Midbrain (tissue), 1 donor: ENCODE data around the gene ZNF30.
"Not testable (repeated sequence)": the region's sequence is repeated elsewhere in the genome, so short reads cannot be mapped to it uniquely, and the experiment has no call there.

Source experiments
- DNase-seq: peaks from one replicate; lab custom pipeline; 2025; lab: John Stamatoyannopoulos, UW

The ZNF30 gene

DNA sequence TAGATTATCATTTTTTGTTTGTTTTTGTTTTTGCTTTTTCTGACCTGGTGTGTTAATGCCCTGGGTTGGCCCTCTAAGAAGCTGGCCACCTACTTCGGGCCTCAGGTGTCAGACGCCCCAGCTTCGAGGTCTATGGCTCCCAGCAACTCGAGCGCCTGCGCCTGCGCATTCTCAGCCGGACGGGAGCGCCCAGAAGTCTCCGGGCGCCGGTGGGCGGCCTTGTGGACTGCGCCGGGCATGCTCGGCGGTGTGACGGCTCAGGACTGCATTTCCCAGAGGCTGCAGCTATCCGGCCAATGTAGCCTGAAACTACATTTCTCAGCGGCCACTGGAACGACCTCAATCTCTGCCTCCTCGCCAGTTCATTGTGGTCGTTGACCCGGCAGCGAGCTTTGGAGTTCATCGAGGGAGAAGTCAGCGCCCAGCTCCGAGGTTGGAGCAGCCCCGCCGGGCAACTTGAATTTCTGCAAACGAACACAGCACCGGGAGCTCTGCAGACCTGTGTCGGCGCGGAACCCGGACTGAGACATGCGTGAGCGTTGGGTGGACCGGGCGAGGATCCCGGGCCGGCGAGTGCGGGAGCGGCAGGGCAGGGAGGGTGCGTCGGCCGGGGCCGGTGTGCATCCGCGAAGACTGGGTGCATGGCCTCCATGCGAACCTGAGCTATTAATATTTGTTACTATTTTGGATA is at the start of gene ZNF30:
ZNF30 (plus strand) TSS at position 219 of the 691 bp plus-strand sequence. CDS start 3,045 bp downstream, outside the sequence.
- DNase-seq, result peak; percentile 94

DNA sequence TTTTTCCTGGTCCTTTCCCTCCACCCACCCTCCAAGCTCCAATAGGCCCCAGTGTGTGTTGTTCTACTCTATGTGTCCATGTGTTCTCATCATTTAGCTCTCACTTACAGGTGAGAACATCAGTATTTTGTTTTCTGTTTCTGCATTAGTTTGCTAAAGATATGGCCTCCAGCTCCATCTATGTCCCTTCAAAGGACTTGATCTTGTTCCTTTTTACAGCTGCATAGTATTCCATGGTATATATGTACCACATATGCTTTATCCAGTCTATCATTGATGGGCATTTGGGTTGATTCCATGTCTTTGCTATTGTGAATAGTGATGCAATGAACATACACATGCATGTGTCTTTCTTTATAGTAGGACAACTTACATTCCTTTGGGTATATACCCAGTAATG is 47.1 kb upstream of the ZNF30 start:
- no peak for DNase-seq

DNA sequence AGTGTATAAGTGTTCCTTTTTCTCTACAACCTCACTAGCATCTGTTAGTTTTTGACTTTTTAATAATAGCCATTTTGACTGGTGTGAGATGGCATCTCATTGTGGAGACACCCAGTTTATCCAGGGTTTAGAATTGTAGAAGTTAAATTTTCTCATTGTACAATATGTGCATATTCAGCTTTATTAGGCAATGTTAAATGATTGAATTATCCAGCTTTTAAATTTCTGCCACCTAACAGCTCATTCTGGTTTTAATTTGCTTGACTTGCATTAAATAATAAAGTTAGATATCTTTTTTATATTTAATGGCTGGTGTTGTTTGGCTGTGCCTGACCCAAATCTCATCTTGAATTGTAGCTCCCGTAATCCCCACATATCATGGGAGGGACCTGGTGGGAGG is 46.7 kb upstream of the ZNF30 start:
- no peak for DNase-seq

DNA sequence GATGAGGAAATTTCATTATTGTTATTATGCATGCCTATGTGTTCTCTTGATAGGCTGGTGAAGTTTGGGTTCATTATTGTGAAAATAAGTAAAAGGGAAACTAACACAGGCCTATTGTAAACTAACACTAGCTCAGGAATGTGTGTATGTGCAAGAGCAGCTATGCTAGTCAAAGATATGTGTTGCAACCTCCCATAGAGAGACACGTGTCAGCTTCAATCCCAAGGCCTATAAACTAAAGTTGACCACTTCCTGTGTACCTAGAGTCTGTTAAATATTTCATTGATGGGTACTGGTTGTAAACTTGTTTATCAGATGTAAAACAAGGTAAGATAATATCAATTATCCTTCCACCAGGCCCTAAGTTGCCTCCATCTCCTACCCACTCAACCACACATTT is 44.7 kb upstream of the ZNF30 start:
- no peak for DNase-seq

DNA sequence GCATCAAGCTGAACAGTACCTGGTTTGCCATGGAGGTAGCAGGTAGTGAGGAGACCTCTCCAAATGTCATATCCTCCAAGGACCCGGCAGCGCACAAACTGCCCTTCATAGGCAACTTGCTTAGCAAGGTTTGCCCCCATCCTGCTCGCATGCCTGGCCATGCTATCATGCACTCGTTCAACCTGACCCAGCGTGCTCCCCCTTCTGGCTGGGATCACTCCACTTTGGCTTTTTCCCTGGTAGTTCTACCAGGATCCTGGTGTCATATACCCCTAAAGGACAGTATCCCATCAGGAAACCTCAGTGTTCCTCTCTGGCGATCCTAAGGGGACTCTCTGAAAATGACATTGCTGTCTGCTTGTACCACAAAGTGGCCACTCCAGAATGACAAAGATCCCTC is 38.6 kb upstream of the ZNF30 start:
- no peak for DNase-seq

DNA sequence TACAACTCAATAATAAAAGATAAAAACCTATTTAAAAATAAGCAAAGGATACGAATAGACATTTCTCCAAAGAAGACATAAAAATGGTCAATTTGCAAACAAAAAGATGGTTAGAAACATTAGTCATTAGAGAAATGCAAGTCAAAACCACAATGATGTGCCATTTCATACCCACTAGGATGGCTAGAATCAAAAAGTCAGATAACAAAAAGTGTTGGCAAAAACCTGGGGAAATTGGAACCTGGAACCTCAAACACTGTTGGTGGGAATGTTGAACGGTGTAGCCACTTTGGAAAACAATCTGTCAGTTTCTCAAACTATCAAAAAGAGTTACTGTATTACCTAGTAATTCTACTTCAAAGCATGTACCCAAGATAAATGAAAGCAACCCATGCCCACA is 26.5 kb upstream of the ZNF30 start:
- DNase-seq, result no peak

DNA sequence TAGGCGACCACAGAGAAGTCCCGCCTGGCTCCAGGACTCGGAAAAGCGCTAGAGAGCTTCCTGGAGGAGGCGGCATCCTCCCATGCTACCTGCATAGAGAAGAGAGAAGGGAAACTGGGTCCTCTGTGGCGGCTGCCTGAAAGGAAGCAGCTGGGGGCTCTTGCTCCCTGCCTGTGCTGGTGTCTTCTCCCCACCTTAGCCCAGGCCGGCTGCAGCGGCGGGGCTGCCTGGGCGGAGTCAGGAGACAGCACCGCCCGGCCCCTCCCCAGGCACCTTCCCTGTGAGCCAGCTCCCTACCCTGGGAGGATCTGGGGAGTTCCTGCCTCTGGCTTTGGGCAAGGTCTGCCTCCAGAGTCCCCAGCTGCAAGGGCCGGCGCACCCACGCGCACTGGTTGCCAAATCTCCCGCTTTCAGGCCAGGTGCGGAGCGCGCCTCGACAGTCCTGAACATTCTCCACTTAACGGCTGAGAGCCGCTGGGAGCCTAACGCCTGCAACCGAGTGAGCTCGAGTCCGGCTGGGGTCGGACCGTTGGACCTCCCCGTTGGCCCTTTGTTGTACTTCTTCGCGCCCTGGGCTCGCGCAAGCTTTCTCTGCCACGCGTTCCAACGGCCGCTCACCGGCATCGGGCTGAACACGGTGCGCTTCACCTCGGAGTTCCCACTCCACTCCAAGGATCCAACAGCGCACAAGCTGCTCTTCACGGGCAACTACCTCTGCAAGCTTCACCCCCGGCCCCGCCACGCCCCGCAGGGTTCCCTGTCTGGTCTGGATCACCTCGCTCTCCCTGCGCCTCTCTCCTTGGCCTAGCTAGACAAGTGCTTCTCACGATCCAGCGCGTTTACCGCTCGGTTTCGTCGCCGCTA is 21.8 kb upstream of the ZNF30 start:
- DNase-seq, result no peak

DNA sequence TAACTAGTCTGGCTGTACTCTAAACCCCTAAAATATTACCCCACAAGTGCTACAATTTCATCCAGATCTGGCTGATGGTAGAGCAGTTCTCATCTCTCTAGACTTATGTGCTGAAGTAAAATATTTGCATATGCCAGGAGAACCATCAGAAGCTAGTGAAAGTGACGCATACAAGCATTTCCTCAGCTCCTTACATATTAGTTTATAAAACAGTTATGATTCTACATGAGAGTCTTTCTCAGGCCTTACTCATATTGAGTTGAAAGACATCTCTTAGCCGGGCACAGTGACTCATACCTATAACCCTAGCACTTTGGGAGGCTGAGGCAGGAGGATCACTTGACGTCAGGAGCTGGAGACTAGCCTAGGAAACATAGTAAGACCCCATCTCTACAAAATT is 15.9 kb upstream of the ZNF30 start:
- DNase-seq, result no peak

DNA sequence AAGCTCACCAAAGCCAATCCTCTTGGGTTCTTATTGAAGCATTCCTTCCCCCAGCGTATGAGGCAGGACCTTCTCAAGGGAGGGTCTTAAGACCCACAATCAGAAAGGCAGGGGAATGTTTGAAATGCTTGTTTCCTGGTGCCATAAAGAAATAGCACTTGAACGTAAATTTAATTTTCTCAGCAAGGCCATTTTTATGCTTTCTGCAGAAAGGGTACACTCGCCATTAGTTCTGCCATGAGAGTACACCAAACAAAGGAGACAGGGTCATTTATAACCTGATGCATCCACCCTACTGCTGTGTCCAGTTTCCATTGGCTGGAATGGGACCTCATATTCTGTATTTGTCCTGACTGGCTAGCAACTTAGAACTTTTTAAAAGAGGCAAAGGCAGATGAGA is 9.6 kb upstream of the ZNF30 start:
- DNase-seq, result not testable (repeated sequence)

DNA sequence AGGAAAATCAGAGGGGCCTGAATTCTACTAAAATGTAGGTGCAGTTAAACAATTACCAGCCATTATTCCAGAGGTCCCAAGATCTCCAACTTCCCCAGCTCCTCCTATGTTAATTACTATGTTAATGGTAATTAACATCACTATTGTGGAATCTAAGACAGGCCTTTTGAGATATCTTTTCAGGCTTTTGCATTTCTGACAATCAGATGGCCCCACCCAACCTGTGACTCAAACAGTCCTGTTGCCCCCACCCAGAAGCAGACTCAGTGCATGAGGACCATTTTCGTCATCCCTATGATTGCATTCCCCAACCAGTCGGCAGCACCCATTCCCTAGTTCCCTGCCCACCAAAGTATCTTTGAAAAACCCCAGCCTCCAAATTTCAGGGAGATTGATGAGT is 8.5 kb upstream of the ZNF30 start:
- DNase-seq, result no peak

DNA sequence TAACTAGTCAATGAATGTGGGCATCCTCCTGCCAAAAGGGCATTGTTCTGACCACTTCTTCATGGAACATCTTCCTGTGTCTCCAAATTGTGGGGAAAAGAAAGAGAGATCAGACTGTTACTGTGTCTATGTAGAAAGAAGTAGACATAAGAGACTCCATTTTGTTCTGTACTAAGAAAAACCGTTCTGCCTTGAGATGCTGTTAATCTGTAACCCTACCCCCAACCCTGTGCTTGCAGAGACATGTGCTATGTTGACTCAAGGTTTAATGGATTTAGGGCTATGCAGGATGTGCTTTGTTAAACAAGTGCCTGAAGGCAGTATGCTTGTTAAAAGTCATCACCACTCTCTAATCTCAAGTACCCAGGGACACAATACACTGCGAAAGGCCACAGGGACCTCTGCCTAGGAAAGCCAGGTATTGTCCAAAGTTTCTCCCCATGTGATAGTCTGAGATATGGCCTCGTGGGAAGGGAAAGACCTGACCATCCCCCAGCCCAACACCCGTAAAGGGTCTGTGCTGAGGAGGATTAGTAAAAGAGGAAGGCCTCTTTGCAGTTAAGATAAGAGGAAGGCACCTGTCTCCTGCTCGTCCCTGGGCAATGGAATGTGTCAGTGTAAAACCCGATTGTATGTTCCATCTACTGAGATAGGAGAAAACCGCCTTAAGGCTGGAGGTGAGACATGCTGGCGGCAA is 6.5 kb upstream of the ZNF30 start:
- not testable (repeated sequence) for DNase-seq

DNA sequence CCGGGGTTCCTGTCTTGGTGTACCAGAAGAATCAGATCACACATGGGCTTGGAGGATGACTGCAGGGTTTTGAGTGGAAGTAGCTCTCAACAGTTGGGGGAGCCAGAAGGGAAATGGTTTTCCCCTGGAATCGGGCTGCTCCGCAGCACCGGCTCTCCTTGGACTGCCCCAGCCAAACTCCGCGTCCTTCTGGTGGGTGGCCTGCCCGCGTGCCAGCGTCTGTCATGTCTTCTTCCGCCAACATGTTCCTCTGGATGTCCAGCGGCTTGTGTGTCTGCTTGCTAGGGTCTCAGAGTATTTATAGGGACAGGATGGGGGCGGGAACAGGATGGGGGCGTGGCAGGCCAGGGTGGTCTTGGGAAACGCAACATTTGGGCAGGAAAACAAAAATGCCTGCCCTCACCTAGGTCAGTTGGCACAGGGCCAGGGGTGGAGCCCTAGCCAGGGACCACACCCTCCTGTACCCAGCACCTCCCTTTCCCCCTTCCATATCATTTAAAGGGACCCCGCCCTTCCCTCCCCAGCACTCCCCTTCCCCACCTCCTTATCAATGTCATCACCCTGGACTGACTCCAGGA is 1.3 kb upstream of the ZNF30 start:
- no peak for DNase-seq

DNA sequence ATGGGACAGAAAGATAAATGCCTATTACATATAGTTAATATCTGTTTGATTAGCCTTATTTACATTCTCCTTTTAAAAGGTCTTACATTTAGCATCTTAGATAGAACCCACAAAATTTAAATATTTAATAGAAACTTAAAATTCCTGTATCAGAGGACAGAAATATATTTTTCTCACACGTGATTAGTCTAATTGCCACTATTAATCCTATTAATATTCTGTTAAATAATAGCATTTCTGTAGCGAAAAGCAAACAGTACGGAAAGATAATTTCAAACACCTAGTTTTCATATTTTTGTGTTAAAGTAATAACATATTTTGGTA is 380 bp upstream of the ZNF30 start:
- no peak for DNase-seq

DNA sequence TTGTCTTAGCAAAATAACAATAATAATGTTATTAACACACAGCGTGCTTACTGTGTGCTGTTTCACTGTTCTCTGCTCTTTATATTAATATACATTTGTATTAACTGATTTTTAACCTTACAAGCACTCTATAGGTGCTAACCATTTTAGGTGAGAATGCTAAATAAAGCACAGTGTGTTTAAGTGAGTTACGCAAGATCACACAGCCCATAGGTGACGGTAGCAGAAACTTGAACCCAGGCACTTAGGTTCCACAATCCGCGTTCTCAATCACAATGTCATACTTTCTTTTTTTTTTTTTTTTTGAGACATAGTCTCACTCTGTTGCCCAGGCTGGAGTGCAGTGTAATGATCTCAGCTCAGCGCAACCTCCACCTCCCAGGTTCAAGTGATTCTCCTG is 5.8 kb downstream of the ZNF30 start:
- DNase-seq, result no peak

DNA sequence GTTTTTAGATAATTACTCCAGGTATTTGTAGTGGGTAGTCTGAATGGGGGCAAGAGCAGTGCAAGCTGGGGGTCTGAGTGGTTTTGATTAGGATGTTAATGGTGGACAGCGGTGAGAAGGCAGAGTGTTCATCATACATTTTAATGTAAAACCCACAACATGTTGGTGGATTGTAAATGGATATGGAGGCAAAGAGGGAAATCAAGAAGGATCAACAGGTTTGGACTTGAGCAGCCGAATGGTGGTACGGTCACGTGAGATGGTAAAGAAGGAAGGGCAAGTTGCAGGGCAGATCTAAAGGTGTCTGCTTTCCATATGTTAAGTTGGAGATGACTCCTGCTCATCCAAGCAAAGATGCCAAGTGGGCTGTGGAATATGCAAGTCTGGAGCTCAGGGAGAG is 9.5 kb downstream of the ZNF30 start:
- DNase-seq, result no peak

DNA sequence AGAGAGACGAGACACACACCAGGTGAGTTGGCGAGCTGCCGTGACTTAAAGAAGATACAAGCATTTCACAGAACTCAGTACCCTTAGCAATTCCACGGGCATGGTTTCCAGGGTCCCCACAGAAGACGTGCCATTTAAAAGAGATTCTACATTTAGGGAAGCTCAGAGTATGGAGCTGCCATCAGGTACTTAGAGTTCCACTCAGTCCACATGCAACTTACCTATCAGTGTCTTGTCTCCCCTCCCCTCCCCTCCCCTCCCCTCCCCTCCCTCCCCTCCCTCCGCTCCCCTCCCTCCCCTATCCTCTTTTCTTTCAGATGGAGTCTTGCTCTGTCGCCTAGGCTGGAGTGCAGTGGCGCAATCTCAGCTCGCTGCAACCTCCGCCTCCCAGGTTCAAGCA is 12.2 kb downstream of the ZNF30 start:
- DNase-seq, result no peak

DNA sequence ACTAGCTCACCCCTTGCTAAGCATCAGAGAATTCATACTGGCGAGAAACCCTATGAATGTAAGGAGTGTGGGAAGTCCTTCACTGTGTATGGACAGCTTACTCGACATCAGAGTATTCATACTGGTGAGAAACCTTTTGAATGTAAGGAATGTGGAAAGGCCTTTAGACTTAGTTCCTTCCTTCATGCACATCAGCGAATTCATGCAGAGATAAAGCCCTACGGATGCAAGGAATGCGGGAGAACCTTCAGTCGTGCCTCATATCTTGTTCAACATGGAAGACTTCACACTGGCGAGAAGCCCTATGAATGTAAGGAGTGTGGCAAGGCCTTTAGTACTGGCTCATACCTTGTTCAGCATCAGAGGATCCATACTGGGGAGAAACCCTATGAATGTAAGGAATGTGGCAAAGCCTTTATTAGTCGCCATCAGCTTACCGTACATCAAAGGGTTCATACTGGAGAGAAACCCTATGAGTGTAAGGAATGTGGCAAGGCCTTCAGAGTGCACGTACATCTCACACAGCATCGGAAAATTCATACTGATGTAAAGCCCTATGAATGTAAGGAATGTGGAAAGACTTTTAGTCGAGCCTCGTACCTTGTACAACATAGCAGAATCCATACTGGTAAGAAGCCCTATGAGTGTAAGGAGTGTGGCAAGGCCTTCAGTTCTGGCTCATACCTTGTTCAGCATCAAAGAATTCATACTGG is 17.3 kb downstream of the ZNF30 start:
- no peak for DNase-seq

DNA sequence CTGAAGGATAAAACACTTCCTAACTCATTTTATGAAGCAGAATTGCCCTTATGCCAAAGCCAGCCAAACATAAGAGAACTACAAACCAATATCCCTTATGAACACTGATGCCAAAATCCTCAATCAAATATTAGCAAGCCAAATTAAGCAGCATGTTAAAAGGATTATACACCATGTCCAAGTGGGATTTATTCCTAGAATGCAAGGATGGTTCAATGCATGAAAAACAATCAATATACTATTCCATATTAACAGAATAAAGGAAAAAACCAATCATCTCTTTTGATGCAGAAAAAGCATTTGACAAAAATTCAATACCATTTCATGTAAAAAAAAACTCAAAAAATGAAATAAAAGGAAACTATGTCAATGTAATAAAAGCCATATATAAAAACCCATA is 26.4 kb downstream of the ZNF30 start:
- DNase-seq, result no peak

DNA sequence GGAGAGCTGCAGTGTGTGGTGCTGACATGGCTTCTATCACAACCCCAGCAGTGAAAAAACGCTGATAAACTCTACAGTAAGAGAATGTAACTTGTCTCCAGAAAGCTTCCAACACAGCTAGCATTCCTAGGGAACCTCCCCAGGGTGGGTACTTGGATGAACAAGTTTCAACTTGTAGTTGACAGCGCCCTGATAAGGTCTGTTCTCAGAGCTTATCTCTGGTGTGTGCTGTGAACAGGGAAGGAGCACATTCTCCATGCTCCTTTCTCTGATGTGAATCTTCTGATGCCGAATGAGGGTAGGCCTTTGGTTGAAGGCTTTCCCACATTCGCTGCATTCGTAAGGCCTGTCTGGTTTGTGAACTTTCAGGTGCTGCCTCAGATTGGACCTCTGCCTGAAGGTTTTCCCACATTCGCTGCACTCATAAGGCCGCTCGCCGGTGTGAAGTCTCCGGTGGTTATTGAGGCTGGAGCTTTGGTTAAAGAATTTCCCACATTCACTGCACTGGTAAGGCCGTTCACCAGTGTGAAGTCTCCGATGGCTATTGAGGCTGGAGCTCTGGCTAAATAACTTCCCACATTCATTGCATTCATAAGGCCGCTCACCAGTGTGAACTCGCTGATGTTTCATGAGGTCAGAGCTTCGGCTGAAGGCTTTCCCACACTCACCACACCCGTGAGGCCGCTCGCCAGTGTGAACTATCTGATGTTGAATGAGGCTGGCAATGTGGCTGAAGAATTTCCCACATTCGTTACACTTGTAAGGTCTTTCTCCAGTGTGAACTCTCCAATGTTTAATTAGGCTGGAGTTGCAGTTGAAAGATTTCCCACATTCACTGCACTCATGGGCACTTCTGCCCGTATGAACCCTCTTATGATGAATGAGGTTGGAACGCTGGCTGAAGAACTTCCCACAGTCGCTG is 31.4 kb downstream of the ZNF30 start:
- DNase-seq, result no peak

DNA sequence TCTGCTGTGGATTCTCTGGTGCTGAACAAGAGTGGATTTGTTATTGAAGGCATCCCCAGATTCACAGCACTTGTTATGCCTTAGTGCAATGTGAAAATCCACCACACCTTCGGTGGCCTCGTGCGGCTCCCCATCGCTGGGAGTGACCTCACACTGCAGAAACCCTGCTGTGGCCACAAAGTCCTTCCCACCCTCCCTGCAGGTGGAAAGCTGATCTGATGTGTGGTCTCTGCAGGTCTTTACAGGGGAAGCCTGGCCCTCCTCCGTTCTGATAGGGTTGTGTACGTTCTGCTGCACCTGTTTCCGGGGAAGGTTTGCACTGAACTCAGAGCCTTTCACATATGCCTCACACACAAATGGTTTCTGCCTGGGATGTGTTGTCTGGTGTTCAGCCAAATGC is 32.3 kb downstream of the ZNF30 start:
- DNase-seq, result no peak
